GM19240 (cell line): ENCODE data around the gene CPS1.

Source experiments
- DNase-seq: peaks from one replicate; pipeline ENCODE4 v3.0.0; 2011; ENCODE audit warnings: low spot score; ENCODE audit not compliant: insufficient read length

CPS1 gene

DNA sequence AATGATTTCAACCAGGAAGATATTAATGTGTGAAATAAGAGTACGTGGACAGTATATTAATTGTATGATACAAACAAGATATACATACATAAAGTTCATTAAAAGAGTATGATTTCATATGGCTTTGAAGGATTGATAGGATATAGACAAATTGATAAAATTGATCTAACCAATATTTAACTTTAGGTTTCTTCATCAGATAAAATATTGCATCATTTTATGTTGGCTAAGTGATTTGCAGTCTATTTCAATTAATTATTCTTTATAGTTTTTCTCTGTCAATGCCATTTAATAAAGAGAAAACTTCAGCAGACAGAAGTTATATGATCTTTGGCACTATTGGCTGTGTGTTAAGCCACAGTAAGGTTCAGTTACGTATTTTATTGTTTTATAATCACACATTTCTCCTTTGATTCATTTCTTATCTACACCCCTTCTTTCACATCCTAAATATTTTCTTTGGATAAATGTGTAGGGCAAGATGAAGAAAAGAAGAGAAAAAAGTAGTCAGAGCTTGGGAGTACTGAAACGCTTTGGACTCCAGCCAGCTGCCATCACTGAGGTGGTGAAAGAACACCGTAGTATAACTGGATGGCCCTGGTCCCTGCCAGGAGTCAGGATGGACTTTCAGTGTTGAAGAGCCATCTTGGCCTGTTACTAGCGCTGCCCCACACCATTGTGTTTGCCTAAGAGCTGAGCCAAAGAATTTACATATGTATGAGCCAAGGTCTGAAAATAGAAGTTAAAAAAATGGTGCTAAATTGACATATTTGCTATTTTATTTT is 9.8 kb upstream of the CPS1 start:
- no peak for DNase-seq

GRCh38 chr2:210548031-210548430 is 8.4 kb upstream of the CPS1 start:
- DNase-seq, result no peak

- DNase-seq, result no peak
These were observed 7.5 kb upstream of the CPS1 start for GRCh38 chr2:210548878-210549384.

GRCh38 chr2:210551001-210551400 is 5.4 kb upstream of the CPS1 start:
- DNase-seq, result no peak

GRCh38 chr2:210553373-210553772 is 3.0 kb upstream of the CPS1 start:
- no peak for DNase-seq

DNA sequence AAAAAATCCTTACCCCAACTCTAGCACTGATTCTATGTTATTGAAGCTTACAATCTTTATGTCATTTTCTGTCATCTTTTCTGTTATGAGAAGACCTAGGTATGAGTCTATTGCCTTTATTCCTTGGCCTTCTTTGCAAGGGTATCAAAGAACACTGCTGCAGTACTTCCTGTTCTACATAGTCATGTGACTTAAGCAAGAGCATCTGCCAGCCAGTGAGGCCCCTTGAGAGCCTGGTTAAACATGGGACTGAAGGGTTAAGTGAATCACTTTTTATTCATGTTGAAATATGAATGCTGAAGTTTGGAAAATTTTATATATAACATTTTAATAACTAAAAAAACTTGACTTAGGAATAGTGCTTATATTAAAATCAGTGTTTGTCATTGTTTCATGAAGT is 844 bp upstream of the CPS1 start:
- no peak for DNase-seq

DNA sequence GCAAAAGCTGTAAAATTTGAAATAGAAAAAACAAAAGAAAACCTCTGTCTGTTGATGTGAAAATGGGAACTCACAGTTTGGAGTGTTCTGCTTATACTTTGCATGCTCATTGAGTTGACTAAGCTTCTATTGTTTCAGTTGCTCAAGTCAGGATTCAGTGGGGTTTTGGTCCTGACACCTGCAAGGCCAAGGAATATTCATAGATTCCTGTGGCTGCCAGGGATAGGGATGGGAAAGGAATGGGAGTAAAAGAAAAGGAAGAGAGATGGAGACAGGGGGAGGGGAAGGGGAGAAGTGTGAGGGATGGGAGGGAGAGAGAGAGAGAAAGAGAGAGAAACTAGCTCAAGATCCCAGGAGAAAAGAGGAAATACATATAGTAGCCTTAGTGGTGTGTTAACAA is 1.3 kb downstream of the CPS1 start:
- DNase-seq, result no peak

DNA sequence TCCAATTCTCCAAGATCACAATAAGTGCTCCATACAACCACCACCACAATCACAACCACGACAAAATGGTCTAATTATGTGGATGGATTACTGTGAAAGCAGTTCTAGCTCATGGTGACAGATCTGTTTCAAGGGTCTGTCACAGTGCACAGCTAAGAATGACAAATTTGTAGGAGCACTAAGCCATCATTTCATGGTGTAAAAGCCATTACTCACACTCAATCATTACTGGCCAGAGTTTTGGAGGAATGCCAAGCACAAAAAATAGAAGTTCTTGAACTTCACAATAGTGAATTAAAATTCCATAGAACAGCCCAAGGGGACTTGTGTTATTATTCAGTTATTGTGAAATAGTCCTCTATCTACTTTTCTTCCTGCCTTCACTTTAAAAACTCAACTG is 2.3 kb downstream of the CPS1 start:
- DNase-seq, result no peak

DNA sequence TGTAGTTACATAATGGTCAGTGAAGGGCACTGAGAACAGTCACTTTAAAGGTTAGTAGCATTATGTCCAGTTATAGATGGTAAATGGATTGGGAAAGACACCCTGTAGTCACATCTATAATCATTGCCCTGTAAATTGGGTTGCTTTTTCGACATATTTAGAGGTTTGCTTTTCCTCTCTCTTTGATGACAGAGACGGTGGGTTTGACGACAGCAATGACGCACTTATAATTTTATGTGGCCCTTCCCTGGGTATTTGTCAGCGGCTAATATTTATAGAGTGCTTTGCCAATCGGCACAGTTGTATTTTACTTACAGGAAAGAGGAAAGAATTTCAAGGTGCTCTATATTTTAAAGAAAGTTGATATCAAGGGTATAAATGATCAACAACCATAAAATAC is 2.8 kb downstream of the CPS1 start:
- no peak for DNase-seq

DNA sequence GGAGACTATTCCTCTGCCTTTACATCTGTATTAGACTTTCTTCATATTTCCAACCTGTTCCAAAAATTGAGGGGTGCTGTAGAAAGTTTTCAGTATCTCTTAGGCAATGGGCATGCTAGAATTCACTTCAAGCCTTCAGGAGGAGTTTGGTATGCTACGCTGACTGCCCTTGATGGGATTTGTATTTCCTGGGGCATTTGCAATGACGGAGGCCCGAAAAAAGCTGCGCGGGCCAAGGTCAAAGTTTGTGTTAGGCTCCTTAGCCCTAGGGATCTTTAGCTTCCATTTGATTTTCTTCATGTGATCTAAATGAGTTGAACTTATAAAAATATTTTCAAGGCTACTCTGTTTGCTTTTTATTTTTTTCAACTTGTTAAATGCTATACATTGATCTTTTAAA is 5.1 kb downstream of the CPS1 start:
- no peak for DNase-seq

GRCh38 chr2:210562091-210562490 is 5.7 kb downstream of the CPS1 start:
- no peak for DNase-seq

- DNase-seq, result no peak
These were observed 6.2 kb downstream of the CPS1 start for GRCh38 chr2:210562502-210563080.

DNA sequence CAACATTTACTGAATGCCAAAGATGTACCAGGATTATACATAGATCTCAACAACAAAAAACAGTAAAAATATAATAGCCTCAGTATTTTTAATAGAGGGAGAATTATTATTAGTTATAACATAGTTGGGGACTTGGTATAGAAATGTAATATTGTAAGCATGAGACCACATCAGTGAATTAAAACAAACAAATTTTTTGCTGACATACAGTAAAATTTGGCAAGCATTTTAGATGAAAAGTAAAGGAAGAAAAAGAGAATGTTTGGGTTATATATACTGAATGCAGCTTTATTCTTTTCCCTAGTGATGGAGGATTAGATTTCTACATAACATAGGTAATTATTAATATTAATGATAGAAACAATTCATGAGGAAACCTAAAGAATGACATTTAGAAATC is 10.9 kb downstream of the CPS1 start:
- no peak for DNase-seq

DNA sequence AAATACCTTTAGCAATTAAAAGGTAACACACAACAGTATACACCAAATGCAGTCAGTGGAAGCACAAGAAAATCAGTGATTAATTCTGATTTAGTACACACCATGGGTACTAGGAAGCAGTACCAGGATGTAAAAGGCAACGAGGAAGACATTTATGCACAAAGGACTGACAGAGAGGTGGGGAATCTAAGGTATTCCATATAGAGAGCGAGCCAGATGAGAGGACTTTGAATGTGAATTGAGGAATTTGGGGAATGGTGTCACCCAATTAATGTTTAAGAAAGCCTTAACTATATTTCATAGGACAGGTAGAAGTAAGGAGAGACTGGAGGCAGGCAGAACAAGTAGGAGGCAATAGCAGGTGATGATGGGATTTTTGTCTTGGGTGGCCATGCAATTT is 11.7 kb downstream of the CPS1 start:
- DNase-seq, result no peak

DNA sequence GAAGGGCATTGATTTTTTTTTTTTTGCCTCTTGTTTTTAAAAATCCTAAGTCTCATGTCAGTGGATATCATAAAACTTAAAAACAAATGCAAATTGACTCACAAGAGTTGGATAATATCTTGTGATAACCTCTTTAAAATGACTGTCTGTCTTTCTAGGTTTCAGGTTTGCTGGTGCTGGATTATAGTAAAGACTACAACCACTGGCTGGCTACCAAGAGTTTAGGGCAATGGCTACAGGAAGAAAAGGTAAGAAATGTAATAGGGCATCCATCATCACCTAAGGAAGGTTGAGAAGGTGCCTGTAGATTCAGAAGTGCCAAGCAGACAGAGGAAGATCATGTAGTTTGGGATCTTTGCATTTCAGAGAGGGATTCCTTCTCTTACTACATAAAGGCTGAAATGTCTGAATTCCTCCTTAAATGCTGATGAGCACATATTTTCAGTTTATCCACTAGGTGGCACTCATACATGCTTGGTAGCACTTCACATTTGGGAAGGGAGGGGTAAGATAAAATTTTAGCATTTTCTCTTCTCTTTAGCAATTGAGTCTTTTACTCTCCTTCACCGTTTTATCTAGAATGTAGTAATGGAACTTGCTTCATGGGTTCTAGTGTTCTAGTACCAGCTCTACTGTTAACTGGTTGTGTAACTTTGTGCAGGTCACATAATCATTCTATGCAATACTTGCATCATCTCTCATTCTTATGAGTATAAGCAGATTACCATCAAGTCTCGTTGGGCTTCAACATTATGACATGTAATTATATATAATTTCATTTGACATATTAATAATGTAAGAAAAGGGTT is 21.1 kb downstream of the CPS1 start:
- DNase-seq, result peak; percentile 6

GRCh38 chr2:210584834-210585233 is 28.4 kb downstream of the CPS1 start:
- DNase-seq, result no peak

DNA sequence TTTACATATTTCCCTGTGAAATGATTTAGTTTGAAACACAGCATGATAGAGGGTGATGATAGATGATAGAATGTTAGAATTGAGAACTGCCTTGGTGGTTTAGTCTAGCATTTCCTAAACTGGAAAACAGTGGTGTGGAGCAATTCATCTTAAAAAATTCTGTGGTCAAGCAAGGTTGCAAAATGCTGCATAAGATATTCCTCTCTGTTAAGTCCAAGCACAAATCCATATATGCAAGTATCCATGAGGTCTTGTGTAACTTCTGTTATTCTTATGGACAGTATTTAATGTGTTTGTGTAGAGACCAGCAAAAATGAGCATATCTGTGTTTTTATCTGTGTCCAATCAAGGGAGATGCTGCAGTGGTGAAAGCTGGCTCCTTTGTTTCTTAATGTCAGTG is 30.0 kb downstream of the CPS1 start:
- DNase-seq, result no peak

DNA sequence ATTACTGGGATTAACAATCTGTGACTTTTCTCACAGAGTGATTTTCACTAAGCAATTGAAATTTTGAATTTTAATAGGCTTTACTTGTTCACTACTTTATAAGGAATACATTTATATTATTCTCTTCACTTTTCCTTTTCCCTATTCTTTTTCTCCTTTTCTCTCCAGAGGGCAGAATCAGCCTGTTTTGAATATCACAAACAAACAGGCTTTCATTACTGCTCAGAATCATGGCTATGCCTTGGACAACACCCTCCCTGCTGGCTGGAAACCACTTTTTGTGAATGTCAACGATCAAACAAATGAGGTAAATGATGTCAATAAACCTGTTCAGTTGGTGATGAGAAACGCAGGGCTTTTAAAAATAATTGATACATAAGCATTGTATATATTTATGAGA is 35.3 kb downstream of the CPS1 start:
- no peak for DNase-seq

DNA sequence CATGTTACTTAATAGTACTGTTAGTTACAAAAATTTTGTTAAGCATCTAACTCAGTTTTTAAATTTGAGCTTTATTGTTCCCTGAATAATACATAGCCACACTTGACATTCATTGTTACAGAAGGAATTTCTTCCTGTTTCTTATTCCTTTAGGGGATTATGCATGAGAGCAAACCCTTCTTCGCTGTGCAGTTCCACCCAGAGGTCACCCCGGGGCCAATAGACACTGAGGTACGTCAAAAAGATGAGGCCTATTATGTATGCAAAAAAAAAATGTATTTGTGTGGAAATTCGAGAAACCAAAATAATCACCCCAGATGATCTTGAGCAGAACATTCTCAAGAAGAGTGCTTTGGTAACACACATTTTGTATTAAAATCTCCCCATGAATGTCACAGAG is 36.3 kb downstream of the CPS1 start:
- DNase-seq, result no peak

GRCh38 chr2:210593166-210593565 is 36.8 kb downstream of the CPS1 start:
- DNase-seq, result no peak

DNA sequence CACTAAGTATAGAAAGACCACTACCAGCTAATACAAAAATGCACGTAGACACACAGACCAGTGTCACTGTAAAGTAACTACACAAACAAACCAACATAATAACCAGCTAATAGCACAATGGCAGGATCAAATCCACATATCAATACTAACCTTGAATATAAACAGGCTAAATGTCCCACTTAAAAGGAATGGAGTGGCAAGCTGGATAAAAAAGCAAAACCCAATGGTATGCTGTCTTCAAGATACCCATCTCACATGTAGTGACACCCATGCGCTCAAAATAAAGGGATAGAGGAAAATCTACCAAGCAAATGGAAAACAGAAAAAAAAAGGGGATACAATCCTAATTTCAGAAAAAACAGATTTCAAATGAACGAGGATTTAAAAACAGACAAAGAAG is 41.8 kb downstream of the CPS1 start:
- DNase-seq, result no peak

DNA sequence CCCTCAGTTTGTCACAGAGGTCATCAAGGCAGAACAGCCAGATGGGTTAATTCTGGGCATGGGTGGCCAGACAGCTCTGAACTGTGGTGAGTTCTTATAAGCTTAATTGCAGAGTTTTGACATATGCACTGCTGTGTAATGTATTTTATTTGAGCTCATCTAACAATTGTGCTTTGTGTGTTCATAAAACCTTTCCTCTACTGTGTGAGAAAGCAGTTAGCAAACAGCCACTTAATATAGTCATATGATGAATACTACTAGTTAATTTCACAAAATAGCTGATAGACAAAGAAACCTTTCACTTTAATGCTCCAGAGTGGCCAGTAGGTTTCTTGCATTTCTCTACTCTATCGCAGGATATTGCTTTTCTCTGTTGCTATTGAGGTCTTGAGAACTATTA is 43.1 kb downstream of the CPS1 start:
- no peak for DNase-seq
